Activated T-cell treated with anti-CD3 and anti-CD28 coated beads for 48 hours (primary cell): Measurements from ENCODE around the gene USP53.
A peak's percentile ranks its signal among the peaks of the same experiment; 100 is the strongest.
"Not testable (repeated sequence)": the region's sequence is repeated elsewhere in the genome, so short reads cannot be mapped to it uniquely, and the experiment has no call there.

Source experiments
- DNase-seq: peaks from one replicate; pipeline ENCODE4 v3.0.0-alpha.2; 2020; ENCODE audit warnings: low read depth

Gene USP53

DNA sequence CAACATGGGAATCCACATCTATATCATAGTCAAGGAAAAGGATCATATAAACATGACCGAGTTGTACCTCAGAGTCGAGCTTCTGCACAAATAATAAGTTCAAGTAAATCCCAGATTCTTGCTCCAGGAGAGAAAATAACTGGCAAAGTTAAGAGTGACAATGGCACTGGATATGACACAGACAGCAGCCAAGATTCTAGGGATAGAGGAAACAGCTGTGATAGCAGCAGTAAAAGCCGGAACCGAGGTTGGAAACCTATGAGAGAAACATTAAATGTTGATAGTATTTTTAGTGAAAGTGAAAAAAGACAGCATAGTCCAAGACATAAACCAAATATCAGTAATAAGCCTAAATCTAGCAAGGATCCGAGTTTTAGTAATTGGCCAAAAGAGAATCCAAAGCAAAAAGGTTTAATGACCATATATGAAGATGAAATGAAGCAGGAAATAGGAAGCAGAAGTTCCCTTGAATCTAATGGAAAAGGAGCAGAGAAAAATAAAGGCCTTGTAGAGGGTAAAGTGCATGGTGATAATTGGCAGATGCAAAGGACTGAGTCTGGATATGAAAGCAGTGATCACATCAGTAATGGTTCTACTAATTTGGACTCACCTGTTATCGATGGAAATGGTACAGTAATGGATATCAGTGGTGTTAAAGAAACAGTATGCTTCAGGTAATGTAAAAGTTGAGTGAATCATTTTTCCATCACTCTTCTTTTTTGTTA, 59.0 kb downstream of the USP53 start:
- DNase-seq = no peak

DNA sequence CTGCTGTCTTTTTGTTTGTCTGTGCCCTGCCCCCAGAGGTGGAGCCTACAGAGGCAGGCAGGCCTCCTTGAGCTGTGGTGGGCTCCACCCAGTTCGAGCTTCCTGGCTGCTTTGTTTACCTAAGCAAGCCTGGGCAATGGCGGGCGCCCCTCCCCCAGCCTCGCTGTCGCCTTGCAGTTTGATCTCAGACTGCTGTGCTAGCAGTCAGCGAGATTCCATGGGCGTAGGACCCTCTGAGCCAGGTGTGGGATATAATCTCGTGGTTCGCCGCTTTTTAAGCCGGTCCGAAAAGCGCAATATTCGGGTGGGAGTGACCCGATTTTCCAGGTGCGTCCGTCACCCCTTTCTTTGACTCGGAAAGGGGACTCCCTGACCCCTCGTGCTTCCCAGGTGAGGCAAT, 67.0 kb downstream of the USP53 start:
- not testable (repeated sequence) for DNase-seq

DNA sequence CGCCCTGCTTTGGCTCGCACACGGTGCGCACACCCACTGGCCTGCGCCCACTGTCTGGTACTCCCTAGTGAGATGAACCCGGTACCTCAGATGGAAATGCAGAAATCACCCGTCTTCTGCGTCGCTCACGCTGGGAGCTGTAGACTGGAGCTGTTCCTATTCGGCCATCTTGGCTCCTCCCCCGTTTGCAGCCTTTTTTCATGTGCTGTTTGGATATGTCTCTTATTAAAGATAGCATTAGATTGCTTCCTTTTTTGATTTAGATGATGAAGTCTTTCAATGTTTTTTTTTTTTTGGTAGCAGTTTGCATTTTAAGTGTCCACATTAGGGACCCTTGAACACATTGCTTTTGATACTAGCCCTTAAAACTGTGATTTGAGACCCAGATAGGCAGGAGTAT, 67.4 kb downstream of the USP53 start:
- not testable (repeated sequence) for DNase-seq

GRCh38 chr4:119281393-119281792, 68.9 kb downstream of the USP53 start:
- DNase-seq = no peak

DNA sequence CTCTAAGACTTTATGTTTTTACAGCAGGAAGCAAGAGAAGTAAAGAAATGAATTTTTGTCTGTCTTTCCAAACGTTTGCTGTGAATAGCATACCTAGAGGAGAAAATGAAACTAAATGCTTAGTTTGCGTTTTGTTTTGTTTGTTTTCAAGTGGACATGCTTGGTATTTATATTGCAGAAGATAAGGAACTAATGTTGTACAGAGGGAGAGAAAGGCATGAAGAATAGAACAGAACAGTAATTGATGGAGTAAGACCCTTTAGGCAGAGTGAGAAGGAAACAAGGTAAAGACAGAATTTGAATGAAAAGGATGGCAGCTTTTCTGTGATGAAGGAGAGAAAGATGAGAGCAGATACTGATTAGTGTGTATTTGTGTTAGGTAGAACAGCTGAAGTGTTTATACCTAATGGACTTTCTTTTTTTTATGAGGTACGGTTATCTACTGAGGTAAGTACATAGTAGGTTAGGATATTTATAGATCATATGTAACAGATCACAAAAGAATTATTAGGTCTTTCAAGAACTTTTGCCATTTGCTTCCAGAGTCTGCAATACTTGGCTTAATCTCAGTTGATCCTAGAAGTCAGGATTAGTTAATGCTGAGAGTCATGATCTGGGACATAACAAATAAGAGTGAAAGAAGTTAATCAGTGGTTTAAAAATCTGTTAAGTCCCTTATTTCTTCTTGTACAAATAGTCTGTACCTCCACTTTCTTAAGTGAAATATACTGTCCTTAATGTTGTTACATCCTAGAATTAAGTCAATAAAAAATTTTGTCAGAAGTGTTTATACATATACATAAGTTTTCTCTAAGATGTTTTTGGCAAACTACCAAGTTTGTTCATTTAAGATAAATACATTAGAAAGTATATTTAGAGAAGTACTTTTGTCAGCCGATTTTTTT, 72.6 kb downstream of the USP53 start:
- no peak for DNase-seq

DNA sequence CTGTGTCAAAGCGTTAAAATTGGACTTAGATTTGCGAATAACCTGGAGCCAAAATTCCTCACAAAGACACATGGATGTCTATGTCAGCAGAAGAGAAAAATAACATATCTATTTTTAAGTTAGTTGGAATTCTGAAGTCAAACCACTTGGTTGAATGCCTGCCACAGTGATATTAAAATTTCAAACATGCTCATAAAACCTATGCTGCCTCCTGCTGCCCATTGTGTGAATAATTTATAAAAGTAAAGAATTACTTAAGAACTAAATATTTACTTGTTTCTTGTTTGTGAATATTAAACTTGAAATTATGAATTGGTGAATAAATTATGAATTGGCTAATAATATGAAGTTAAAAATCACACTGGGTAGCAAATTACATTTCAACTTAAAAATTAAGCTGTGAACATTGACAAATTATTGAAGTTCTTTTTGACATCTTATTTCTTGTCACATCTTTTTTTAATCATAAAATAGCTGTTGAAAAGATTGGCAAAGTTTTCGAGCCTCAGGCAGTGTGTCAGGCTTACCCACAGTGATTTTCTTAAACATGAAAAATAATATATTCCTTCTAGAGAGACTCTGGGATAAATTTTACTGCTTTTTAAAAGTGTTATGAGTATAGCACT, 74.0 kb downstream of the USP53 start:
- DNase-seq = no peak

- no peak for DNase-seq
These were observed 76.8 kb downstream of the USP53 start for GRCh38 chr4:119289313-119289712.

DNA sequence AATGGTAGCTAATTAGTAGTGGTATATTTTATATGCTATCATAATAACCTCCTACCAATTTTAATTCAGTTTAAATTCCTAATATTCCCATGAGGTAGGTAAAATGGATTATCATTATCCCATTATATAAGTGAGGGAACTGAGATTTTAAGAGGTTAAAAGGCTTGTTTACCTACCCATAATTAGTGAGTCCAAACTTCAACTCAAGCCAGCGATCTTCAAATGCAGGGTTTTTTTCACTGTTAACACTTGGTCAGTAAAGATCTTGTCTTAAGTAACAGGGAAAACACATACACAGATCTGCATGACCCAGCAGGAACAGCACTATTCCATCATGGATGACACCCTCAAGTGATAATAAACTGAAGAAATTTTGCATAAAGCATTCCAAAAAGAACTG, 78.1 kb downstream of the USP53 start:
- no peak for DNase-seq

DNA sequence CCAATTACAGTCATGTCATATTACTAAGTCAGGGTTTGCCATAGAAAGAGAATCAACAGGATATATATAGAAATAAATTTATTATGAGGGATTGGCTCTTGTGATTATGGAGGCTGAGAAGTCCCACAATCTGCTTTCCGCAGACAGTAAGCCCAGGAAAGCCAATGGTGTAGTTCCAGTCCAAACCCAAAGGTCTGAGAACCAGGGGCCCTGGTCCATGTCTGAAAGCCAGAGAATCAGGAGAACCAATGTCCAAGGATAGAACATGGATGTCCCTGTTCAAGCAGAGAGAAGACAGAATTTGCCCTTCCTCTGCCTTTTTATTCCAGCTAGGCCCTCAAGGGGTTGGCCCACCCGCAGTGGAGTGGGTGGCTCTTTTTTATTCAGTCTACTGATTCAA, 83.8 kb downstream of the USP53 start:
- no peak for DNase-seq

DNA sequence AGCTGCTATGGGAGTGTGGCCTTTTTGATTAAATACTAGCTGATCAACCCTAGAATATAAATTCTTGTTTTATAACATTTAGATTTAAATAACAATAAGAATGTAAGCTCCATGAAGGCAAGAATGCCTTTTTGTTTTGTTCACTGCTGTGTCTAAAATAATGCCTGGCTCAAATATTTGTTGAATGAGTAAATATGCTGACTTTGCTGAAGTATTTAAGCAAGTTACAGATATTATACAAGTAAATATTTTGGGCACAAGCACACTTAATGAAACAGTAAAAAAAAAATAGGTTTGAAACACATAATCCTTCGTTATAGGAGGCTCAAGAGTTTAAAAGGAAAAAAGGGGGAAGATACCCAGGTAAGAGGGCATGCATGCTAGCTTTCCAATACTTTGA, 85.3 kb downstream of the USP53 start:
- no peak for DNase-seq

DNA sequence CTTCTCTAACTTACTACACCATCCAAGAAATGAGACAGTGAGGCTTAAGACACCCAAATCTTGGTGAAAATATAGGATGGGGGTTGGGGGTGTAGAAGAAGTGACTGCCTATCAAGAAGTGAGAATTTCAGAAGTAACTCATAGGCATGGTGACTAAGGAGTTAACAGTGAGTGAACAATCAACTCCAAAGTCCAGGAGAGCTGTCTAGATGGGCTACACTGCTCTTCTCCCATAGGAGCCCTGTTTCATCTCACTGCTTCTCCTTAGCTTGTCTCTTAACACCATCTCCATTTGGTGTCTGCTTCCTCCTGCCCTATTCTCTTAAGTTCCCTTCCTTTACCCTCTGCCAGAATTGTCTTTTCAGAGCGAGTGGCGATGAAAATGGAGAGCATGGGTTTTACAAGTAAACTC, 86.8 kb downstream of the USP53 start:
- DNase-seq = no peak

GRCh38 chr4:119299741-119300100, 87.2 kb downstream of the USP53 start:
- no peak for DNase-seq

- peak; percentile 91 for DNase-seq
These were observed 87.8 kb downstream of the USP53 start for GRCh38 chr4:119300101-119300978.

DNA sequence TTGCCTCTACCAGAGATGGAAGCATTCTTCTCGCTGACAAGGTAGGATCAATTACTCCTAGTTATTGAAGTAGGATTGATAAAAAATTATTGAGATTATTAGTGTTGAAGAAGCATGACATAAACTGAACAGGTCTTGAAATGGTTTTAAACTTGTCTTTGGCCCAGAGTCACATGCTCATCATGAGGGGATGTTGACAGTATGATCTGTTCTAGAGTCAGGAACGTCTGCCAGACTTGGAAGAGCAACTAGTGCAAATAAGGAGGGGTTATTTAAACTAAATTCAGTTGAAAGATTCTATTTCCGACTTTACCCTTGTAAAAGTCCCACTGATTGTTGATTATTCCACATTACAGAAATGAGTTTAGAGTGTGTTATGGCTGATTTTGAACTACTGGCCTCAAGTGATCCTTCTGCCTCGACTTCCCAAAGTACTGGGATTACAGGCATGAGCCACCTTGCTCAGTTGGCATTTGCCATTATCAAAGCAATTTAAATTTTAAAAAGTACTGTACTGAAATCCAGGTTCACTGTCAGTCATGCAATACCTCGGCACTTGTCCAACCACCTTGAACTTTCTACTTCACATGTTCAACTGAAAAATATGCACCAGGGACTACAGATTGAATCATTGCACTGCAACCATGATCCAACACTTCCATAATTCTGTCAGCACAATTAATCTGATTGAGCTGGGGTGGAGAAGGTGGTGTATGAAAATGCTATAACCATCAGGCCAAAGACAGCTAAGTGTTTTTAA, 89.7 kb downstream of the USP53 start:
- no peak for DNase-seq

DNA sequence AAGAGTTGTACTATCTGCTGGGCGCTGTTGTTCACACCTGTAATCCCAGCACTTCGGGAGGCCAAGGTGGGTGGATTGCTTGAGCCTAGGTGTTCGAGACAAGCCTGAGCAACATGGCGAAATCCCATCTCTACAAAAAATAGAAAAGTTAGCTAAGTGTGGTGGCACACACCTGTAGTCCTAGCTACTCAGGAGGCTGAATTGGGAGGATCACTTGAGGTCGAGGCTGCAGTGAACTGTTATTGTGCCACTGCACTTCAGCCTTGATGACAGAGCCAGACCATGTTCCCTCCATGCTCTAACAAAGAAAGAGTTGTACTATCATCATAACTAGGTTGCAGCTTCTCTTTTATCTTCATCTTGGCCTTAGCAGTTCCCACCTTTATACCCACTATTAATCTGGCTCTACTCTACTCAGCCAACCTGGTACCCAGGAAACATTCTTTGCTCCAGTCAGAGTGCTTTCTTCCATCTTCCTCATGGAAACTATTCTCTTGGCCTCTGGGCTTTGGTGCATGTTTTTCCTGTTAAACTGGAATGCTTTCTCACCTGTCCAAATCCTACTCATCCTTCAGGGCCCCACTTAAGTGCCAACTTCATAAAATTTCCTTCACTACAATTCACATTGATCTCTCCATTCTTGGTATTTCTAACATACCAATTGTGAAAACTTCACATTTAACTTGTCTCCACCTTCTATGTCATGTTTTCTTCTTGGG, 91.2 kb downstream of the USP53 start:
- no peak for DNase-seq

DNA sequence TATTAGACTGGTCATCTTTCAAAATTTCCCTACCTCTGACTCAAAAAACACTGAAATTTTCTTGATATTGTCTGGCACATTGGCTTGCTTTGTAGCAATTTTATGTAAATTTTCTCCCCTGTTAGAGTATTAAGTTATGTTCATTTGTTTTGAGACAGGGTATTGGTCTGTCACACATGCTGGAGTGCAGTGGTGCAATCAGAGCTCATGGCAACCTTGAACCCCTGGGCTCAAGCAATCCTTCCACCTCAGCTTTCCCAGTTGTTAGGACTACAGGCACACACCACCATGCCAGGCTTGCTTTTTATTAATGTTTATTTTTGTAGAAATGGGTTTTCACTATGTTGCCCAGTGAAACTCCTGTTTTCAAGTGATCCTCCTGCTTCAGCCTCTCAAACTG, 91.9 kb downstream of the USP53 start:
- no peak for DNase-seq

- no peak for DNase-seq
These were observed 95.1 kb downstream of the USP53 start for GRCh38 chr4:119307606-119308005.

GRCh38 chr4:119310826-119311225, 98.3 kb downstream of the USP53 start:
- DNase-seq = no peak

DNA sequence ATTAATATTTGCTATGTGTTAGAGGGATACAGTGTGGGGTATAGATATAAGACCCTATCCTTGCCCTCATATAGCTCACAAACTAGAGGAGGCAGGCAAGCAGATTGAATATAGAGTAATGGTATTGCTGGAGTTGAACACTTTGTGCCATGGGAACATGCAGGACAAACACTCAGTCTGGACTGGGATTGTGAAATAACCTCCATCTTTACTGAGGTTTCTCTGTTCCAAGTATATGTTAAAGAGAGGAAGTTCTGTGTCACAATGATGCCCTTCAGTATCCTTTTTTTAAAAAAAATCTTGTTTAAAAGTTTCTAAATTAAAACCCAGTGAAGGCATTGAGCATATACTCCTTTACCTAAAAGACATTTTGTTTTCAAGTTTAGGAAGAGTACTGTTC, 100.7 kb downstream of the USP53 start:
- no peak for DNase-seq

DNA sequence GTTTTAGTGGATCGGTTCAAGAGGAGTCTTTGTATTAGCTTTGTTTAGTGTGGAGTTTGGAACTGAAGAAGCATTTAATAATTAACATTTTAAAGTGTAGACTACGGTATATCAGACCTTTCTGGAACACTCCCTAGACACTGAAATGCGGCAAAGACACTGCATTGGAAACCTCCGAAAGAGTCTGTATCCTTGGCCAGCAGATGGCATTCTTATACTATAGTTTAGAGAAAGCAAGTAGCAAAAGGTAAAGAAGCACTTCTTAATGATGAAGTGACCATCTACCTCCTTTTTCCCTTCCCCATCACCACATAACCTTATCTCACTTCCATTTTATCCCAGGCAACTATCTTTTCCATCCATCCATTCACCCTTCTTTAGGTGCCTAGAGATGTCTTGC, 101.8 kb downstream of the USP53 start:
- DNase-seq = no peak

- no peak for DNase-seq
These were observed 102.5 kb downstream of the USP53 start for GRCh38 chr4:119315036-119315435.
